ENCODE measurements around the gene ROBO1. TPM values are rescaled to one million over a fixed set of nuclear protein-coding genes. Genes with fewer than 3 reads are reported as not detected.

Gene ROBO1
- total RNA-seq, 1 donor from 2014 or later = 250 TPM

GRCh38 chr3:78990156-78990555 lies 777.6 kb downstream of the ROBO1 start:
- Mint-ChIP-seq H3K27ac (ENCODE audit: unreplicated experiment) (no peak overlapping the region), H3K9me3 (ENCODE audit: unreplicated experiment) (no peaks in the 10 kb centered on the region), H3K4me3 (ENCODE audit: unreplicated experiment) (no peak overlapping the region), H3K27me3 (ENCODE audit: unreplicated experiment) (no peaks in the 10 kb centered on the region), H3K36me3 (ENCODE audit: low read depth, unreplicated experiment) (peaks cover 2% of the 10 kb centered on the region), H3K4me1 (ENCODE audit: unreplicated experiment) (peaks cover 20% of the 10 kb centered on the region)
- no peak for DNase-seq (ENCODE audit: low spot score)
- TF ChIP-seq CTCF (IDR thresholded peaks at IDR 0.05; ENCODE audit: unreplicated experiment) = no peak

- Mint-ChIP-seq H3K27me3 (ENCODE audit: unreplicated experiment) (no peaks in the 10 kb centered on the region), H3K4me3 (ENCODE audit: unreplicated experiment) (peak overlapping the region; percentile 51), H3K4me1 (ENCODE audit: unreplicated experiment) (peaks cover 11% of the 10 kb centered on the region), H3K36me3 (ENCODE audit: low read depth, unreplicated experiment) (peaks cover under 1% of the 10 kb centered on the region), H3K9me3 (ENCODE audit: unreplicated experiment) (no peaks in the 10 kb centered on the region), H3K27ac (ENCODE audit: unreplicated experiment) (no peak overlapping the region)
- DNase-seq (ENCODE audit: low spot score) = no peak
- TF ChIP-seq CTCF (IDR thresholded peaks at IDR 0.05; ENCODE audit: unreplicated experiment) = peak; percentile 29
Measured at GRCh38 chr3:78988324-78988723, 779.5 kb downstream of the ROBO1 start.

DNA sequence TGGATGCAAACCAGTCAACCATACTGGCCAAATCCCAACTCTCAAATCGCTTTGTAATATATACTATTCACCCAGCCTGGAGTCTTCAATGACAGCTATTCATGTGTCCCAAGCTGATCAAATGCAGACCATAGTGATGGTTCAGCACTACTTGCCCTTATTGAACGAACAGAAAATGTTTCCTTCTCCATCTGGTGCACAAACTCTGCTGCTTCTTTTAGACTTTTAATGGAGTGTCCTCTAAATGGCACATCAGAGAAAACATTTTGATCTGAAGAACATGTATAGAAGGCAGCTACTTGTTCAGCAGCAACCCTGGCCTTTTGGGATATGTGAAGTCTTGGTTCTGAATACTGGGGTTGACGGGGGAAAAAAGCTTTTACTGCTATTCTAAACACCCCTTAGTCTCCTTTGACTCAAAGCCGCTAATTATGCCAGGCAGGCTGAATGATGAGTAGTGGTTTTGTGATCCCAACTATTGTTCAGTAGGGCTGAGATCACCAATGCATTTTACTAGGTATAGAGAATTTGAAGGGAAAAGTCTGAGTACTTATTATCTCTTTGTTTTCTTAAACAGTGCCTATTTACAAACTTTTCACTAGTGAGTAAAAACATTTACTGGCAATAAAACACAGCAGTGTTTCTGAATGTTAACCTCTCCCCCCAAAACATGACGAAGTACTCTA lies 781.2 kb downstream of the ROBO1 start:
- H3K4me1 Mint-ChIP-seq (ENCODE audit: unreplicated experiment) = peaks cover 13% of the 10 kb centered on the region
- no peak overlapping the region for H3K4me3 Mint-ChIP-seq (ENCODE audit: unreplicated experiment)
- TF ChIP-seq CTCF (IDR thresholded peaks at IDR 0.05; ENCODE audit: unreplicated experiment) = no peak
- H3K9me3 Mint-ChIP-seq (ENCODE audit: unreplicated experiment) = no peaks in the 10 kb centered on the region
- no peak for DNase-seq (ENCODE audit: low spot score)
- peaks cover 3% of the 10 kb centered on the region for H3K36me3 Mint-ChIP-seq (ENCODE audit: low read depth, unreplicated experiment)
- H3K27ac Mint-ChIP-seq (ENCODE audit: unreplicated experiment) = no peak overlapping the region
- H3K27me3 Mint-ChIP-seq (ENCODE audit: unreplicated experiment) = peaks cover 2% of the 10 kb centered on the region

GRCh38 chr3:78985981-78986380 lies 781.8 kb downstream of the ROBO1 start:
- Mint-ChIP-seq H3K4me3 (ENCODE audit: unreplicated experiment) (no peak overlapping the region), H3K27ac (ENCODE audit: unreplicated experiment) (no peak overlapping the region), H3K9me3 (ENCODE audit: unreplicated experiment) (no peaks in the 10 kb centered on the region), H3K27me3 (ENCODE audit: unreplicated experiment) (peaks cover 2% of the 10 kb centered on the region), H3K36me3 (ENCODE audit: low read depth, unreplicated experiment) (peaks cover 3% of the 10 kb centered on the region), H3K4me1 (ENCODE audit: unreplicated experiment) (peaks cover 17% of the 10 kb centered on the region)
- DNase-seq (ENCODE audit: low spot score) = no peak
- no peak for TF ChIP-seq CTCF (IDR thresholded peaks at IDR 0.05; ENCODE audit: unreplicated experiment)

GRCh38 chr3:78979028-78979427 lies 788.8 kb downstream of the ROBO1 start:
- DNase-seq (ENCODE audit: low spot score) = no peak
- H3K4me1 Mint-ChIP-seq (ENCODE audit: unreplicated experiment) = peaks cover 55% of the 10 kb centered on the region
- peaks cover 2% of the 10 kb centered on the region for H3K27me3 Mint-ChIP-seq (ENCODE audit: unreplicated experiment)
- no peak for TF ChIP-seq CTCF (IDR thresholded peaks at IDR 0.05; ENCODE audit: unreplicated experiment)
- no peaks in the 10 kb centered on the region for H3K9me3 Mint-ChIP-seq (ENCODE audit: unreplicated experiment)
- peaks cover 3% of the 10 kb centered on the region for H3K36me3 Mint-ChIP-seq (ENCODE audit: low read depth, unreplicated experiment)
- peak overlapping the region; percentile 74 for H3K27ac Mint-ChIP-seq (ENCODE audit: unreplicated experiment)
- no peak overlapping the region for H3K4me3 Mint-ChIP-seq (ENCODE audit: unreplicated experiment)

All from endothelial cell (in vitro differentiated cells).